Stimulated activated CD8-positive, alpha-beta memory T cell treated with anti-CD3 and anti-CD28 coated beads, Interleukin-7, amount 100 ng/mL, for 24 hours (primary cell): Measurements from ENCODE around the gene GCA.

Experiments used
- DNase-seq: peaks from one replicate; pipeline ENCODE4 v3.0.0-alpha.2; 2020; ENCODE audit warnings: low read depth

GCA gene

GRCh38 chr2:162328424-162329157, 15.3 kb upstream of the GCA start:
- DNase-seq, result no peak

GRCh38 chr2:162330881-162331280, 13.1 kb upstream of the GCA start:
- no peak for DNase-seq

- no peak for DNase-seq
These were observed 10.0 kb upstream of the GCA start for GRCh38 chr2:162333968-162334367.

GRCh38 chr2:162337868-162338267, 6.1 kb upstream of the GCA start:
- DNase-seq, result no peak

- DNase-seq, result no peak
These were observed 3.1 kb upstream of the GCA start for GRCh38 chr2:162340822-162341221.

- DNase-seq, result no peak
These were observed 1.6 kb upstream of the GCA start for GRCh38 chr2:162342321-162342720.

- no peak for DNase-seq
These were observed 1.1 kb upstream of the GCA start for GRCh38 chr2:162342841-162343240.

- DNase-seq, result no peak
These were observed 474 bp upstream of the GCA start for GRCh38 chr2:162343492-162343823.

- DNase-seq, result no peak
These were observed 652 bp downstream of the GCA start for GRCh38 chr2:162344617-162344950.

GRCh38 chr2:162365392-162365791, 21.5 kb downstream of the GCA start:
- no peak for DNase-seq

GRCh38 chr2:162368494-162368893, 24.6 kb downstream of the GCA start:
- DNase-seq, result no peak

GRCh38 chr2:162369551-162369950, 25.6 kb downstream of the GCA start:
- DNase-seq, result no peak

GRCh38 chr2:162370931-162371330, 27.0 kb downstream of the GCA start:
- DNase-seq, result no peak

- DNase-seq, result no peak
These were observed 28.9 kb downstream of the GCA start for GRCh38 chr2:162372818-162373217.

- DNase-seq, result no peak
These were observed 36.0 kb downstream of the GCA start for GRCh38 chr2:162379719-162380580.

GRCh38 chr2:162381851-162382250, 37.9 kb downstream of the GCA start:
- DNase-seq, result no peak

- DNase-seq, result no peak
These were observed 38.3 kb downstream of the GCA start for GRCh38 chr2:162382278-162382677.

- no peak for DNase-seq
These were observed 41.6 kb downstream of the GCA start for GRCh38 chr2:162385536-162385935.

GRCh38 chr2:162390801-162391200, 46.9 kb downstream of the GCA start:
- DNase-seq, result no peak

GRCh38 chr2:162400336-162400735, 56.4 kb downstream of the GCA start:
- no peak for DNase-seq

- DNase-seq, result no peak
These were observed 57.9 kb downstream of the GCA start for GRCh38 chr2:162401871-162402270.

GRCh38 chr2:162403884-162404283, 60.0 kb downstream of the GCA start:
- no peak for DNase-seq
